Subcutaneous adipose tissue (tissue), 4 donors: Measurements from ENCODE around the gene DBT. TPM values are rescaled to one million over a fixed set of nuclear protein-coding genes. Genes with fewer than 3 reads are reported as not detected.

Source experiments
- CTCF ChIP-seq: fragments of 450-650 bp; IDR thresholded peaks from one replicate; pipeline ENCODE4 v1.5.1; 2016; ENCODE audit warnings: low read depth, mild to moderate bottlenecking, control low read depth, antibody characterized with exemption, moderate library complexity
- total RNA-seq, 4 donors: library from RNA; depleted of rRNA; stranded (reverse); fragments of >200 nt; gene quantifications; one replicate each; pipeline ENCODE4 v1.1.0, GENCODE V29; 2016

Gene DBT
- total RNA-seq, 4 donors from 2014 or later, result 8.2 to 11.7 (median 9.5) TPM

GRCh38 chr1:100265562-100265930 is 15.9 kb upstream of the DBT start:
- TF ChIP-seq CTCF, result no peak

- TF ChIP-seq CTCF, result no peak
These were observed 12.1 kb upstream of the DBT start for GRCh38 chr1:100261686-100262085.

- TF ChIP-seq CTCF, result no peak
These were observed 3.9 kb upstream of the DBT start for GRCh38 chr1:100253552-100253951.

GRCh38 chr1:100252901-100253300 is 3.3 kb upstream of the DBT start:
- no peak for TF ChIP-seq CTCF

GRCh38 chr1:100250807-100251206 is 1.2 kb upstream of the DBT start:
- TF ChIP-seq CTCF, result no peak

GRCh38 chr1:100250264-100250663 is 630 bp upstream of the DBT start:
- TF ChIP-seq CTCF, result no peak

- TF ChIP-seq CTCF, result no peak
These were observed 488 bp downstream of the DBT start for GRCh38 chr1:100249155-100249536.

GRCh38 chr1:100246738-100247137 is 2.9 kb downstream of the DBT start:
- TF ChIP-seq CTCF, result no peak
